K562 (cell line): ENCODE measurements around the gene AGAP1. TPM values are rescaled to one million over a fixed set of nuclear protein-coding genes. Genes with fewer than 3 reads are reported as not detected.

Experiments used
- ATAC-seq: fragments of 200-7000 bp; cut with Tn5 transposase; 3 replicates; pipeline ENCODE4 v1.9.1; 2020; ENCODE audit warnings: moderate library complexity
- BruUV-seq: library from RNA; stranded (reverse); fragments of 400-500 nt; replicated peaks from 2 replicates; lab custom pipeline; 2021; lab: Mats Ljungman, UMichigan
- CTCF ChIA-PET: fragments of 300-600 bp; formaldehyde crosslinking; extraction: SDS; loops from one replicate; lab custom pipeline; 2021; ENCODE audit warnings: low intra/inter-chr PET ratio; lab: Yijun Ruan, JAX
- POLR2A ChIA-PET: fragments of 300-600, 350-650 bp; sonication (Branson Sonifier 250); formaldehyde crosslinking; extraction: SDS; loops from one replicate; lab custom pipeline; 2021; ENCODE audit warnings: antibody characterized with exemption, inconsistent platforms; lab: Yijun Ruan, JAX
- DNase-seq, 4 experiments: peaks; one replicate each; pipeline versions ENCODE4 v3.0.0 to v3.0.0-alpha.2; 2011 to 2018; ENCODE audit warnings: low spot score in 3 of 4, mixed read lengths in 3 of 4; ENCODE audit errors: extremely low read depth in 1 of 4
- FAIRE-seq: peaks from 2 replicates; lab custom pipeline; 2011; peaks lifted over from hg19 to GRCh38; lab: Jason Lieb, UNC
- H2AFZ ChIP-seq: 2 replicates; pipeline ENCODE4 v1.6.0; 2011; ENCODE audit warnings: low read depth, low read length, control low read depth, inconsistent platforms
- H3K27ac ChIP-seq: fragments of 200-600 bp; 3 replicates; pipeline ENCODE4 v1.8.0; 2011; ENCODE audit warnings: low read depth, mild to moderate bottlenecking, control low read depth, inconsistent platforms, low read length, moderate library complexity, mixed read lengths; ENCODE audit errors: extremely low read depth
- H3K27me3 ChIP-seq, 2 experiments: fragments of 300-600 bp in 1 of 2; 2 replicates in 1 of 2; 3 replicates in 1 of 2; pipeline versions ENCODE4 v1.6.0 to v1.8.0; 2011; ENCODE audit warnings: inconsistent platforms in 2 of 2, low read length in 2 of 2, mild to moderate bottlenecking in 1 of 2, mixed read lengths in 1 of 2, moderate library complexity in 1 of 2; ENCODE audit not compliant: control insufficient read depth in 2 of 2, insufficient read depth in 2 of 2
- H3K36me3 ChIP-seq: fragments of 300-600 bp; 3 replicates; pipeline ENCODE4 v1.8.0; 2011; ENCODE audit warnings: mild to moderate bottlenecking, low read length, inconsistent platforms; ENCODE audit not compliant: control insufficient read depth, insufficient read depth
- H3K4me1 ChIP-seq, 2 experiments: fragments of 200-600 bp in 1 of 2; replicated peaks in 1 of 2; 2 replicates in 1 of 2; 3 replicates in 1 of 2; pipeline versions ENCODE4 v1.5.1 to v1.8.0; 2011; ENCODE audit warnings: inconsistent platforms in 2 of 2, low read length in 2 of 2, mild to moderate bottlenecking in 1 of 2, mixed read lengths in 1 of 2, moderate library complexity in 1 of 2; ENCODE audit not compliant: control insufficient read depth in 2 of 2, insufficient read depth in 2 of 2
- H3K4me2 ChIP-seq: 2 replicates; pipeline ENCODE4 v1.6.1; 2011; ENCODE audit warnings: low read length, control low read depth, inconsistent platforms, mixed read lengths; ENCODE audit not compliant: insufficient read depth
- H3K4me3 ChIP-seq: fragments of 200-600 bp; sonication (generic), shearing (Covaris generic); 2 replicates; pipeline ENCODE4 v1.5.1; 2016; ENCODE audit warnings: control low read depth, inconsistent platforms
- H3K79me2 ChIP-seq: fragments of 200-600 bp; 3 replicates; pipeline ENCODE4 v1.8.0; 2011; ENCODE audit warnings: low read length, inconsistent platforms; ENCODE audit not compliant: control insufficient read depth, insufficient read depth
- H3K9ac ChIP-seq, 2 experiments: 2 replicates each; pipeline versions ENCODE4 v1.6.0 to v1.6.1; 2011; ENCODE audit warnings: low read depth in 2 of 2, low read length in 2 of 2, control low read depth in 1 of 2, inconsistent platforms in 1 of 2, mild to moderate bottlenecking in 1 of 2, mixed read lengths in 1 of 2; ENCODE audit not compliant: insufficient read depth in 1 of 2
- H3K9me1 ChIP-seq: one replicate; pipeline ENCODE4 v1.6.0; 2011; ENCODE audit warnings: inconsistent platforms, mild to moderate bottlenecking, low read length, moderate library complexity; ENCODE audit not compliant: control insufficient read depth, insufficient read depth
- H3K9me3 ChIP-seq: replicated peaks from 2 replicates; pipeline ENCODE4 v1.5.1; 2011; ENCODE audit warnings: low read depth, low read length, inconsistent platforms; ENCODE audit not compliant: control insufficient read depth, insufficient read depth
- H4K20me1 ChIP-seq: replicated peaks from 2 replicates; pipeline ENCODE4 v1.6.1; 2011; ENCODE audit warnings: low read length, inconsistent platforms, mixed read lengths; ENCODE audit not compliant: control insufficient read depth, insufficient read depth
- BRD9 ChIP-seq: fragments of 450-650 bp; IDR thresholded peaks from 2 replicates; pipeline ENCODE4 v1.6.1; 2018; ENCODE audit warnings: low read depth; ENCODE audit not compliant: partially characterized antibody
- CBX1 ChIP-seq: sonication (generic); IDR thresholded peaks from 2 replicates; pipeline ENCODE4 v1.6.1; 2016; ENCODE audit warnings: antibody characterized with exemption, low read depth, mild to moderate bottlenecking
- HMG20A ChIP-seq: fragments of 450-650 bp; formaldehyde crosslinking; conservative IDR thresholded peaks from 2 replicates; pipeline ENCODE4 v1.4.0; 2020; ENCODE audit warnings: mild to moderate bottlenecking, mixed read lengths
- MBD2 ChIP-seq: sonication (generic); IDR thresholded peaks from 2 replicates; pipeline ENCODE4 v1.6.1; 2016; ENCODE audit warnings: low read depth, borderline replicate concordance
- MYNN ChIP-seq, 2 experiments: sonication (generic); formaldehyde crosslinking in 1 of 2; IDR thresholded peaks; 2 replicates each; pipeline versions ENCODE4 v1.5.0 to v1.6.1; 2016 to 2020; ENCODE audit warnings: antibody characterized with exemption in 1 of 2, missing genetic modification reagents in 1 of 2
- NCOA2 ChIP-seq, 2 experiments: fragments of 450-650 bp; IDR thresholded peaks; 2 replicates each; pipeline ENCODE4 v1.6.1; 2018; ENCODE audit warnings: mild to moderate bottlenecking in 2 of 2, moderate library complexity in 1 of 2; ENCODE audit not compliant: partially characterized antibody in 2 of 2
- RBBP5 ChIP-seq: fragments of 200-600 bp; sonication (generic); IDR thresholded peaks from 2 replicates; pipeline ENCODE4 v1.6.1; 2012; ENCODE audit warnings: borderline replicate concordance, mild to moderate bottlenecking, low read length, control low read depth, inconsistent platforms; ENCODE audit not compliant: insufficient read depth, poor library complexity, severe bottlenecking
- TBP ChIP-seq: optimal IDR thresholded peaks from 2 replicates; pipeline ENCODE3; 2011; ENCODE audit warnings: low read depth, low read length, improper control_type of control experiment
- ZNF124 ChIP-seq: sonication (generic); formaldehyde crosslinking; IDR thresholded peaks from 2 replicates; pipeline ENCODE4 v1.8.1; 2022; ENCODE audit warnings: missing genetic modification reagents
- ZNF324 ChIP-seq: fragments of 250-450 bp; sonication (Bioruptor Pico); IDR thresholded peaks from 2 replicates; pipeline ENCODE4 v1.4.0; 2020; ENCODE audit warnings: mild to moderate bottlenecking
- ZNF785 ChIP-seq: fragments of 250-450 bp; sonication (Bioruptor Pico); IDR thresholded peaks from 2 replicates; pipeline ENCODE4 v1.4.0; 2020; ENCODE audit warnings: mild to moderate bottlenecking
- WGBS: fragments of 100-300 bp; shearing (Covaris generic); methylation state at CpG from one replicate; pipeline ENCODE4 v1.1.6; 2016; ENCODE audit warnings: low coverage, mixed read lengths; ENCODE audit not compliant: insufficient coverage; ENCODE audit errors: missing lambda C conversion rate; 5-methylcytosine and 5-hydroxymethylcytosine counted together
- in situ Hi-C: fragments of 300-500 bp; cut with MboI; formaldehyde crosslinking; loops from 4 replicates; pipeline ENCODE4 v1.15.0; 2018; ENCODE audit warnings: inconsistent platforms, mixed read lengths
- intact Hi-C: fragments of 100-400 bp; cut with micrococcal nuclease; formaldehyde crosslinking; loops from 2 replicates; pipeline ENCODE4 v1.14.2; 2022
- polyA plus RNA-seq, 8 experiments: library from polyadenylated mRNA; depleted of rRNA in 4 of 8; stranded (reverse) in 5 of 8; unstranded in 3 of 8; fragments of >200 nt; fragmentation: Nextera tagmentation in 2 of 8; fragmentation: Illumina TruSeq in 1 of 8; extraction: Ambion mirVana in 2 of 8; extraction: Trizol in 1 of 8; gene quantifications; 2 replicates each; pipeline versions ENCODE4 v1.2.1 to v1.2.3, GENCODE V29; 2011 to 2014; ENCODE audit warnings: inconsistent platforms in 1 of 8, missing spikeins in 1 of 8
- total RNA-seq, 7 experiments: library from RNA; depleted of rRNA in 6 of 7; stranded (reverse); fragments of >200 nt in 6 of 7; fragmentation: Illumina TruSeq in 2 of 7; extraction: Trizol in 2 of 7; gene quantifications; 2 replicates each; pipeline versions ENCODE4 v1.2.1 to v1.2.3, GENCODE V29; 2011 to 2021; ENCODE audit warnings: low replicate concordance in 1 of 7
- TF ChIP-seq, protein P1 (sequence below): fragments of 250-450 bp; sonication (Bioruptor Pico); IDR thresholded peaks from 2 replicates; pipeline ENCODE4 v1.5.0; 2021
- TF ChIP-seq, protein P2 (sequence below), 2 experiments: fragments of 450-650 bp in 1 of 2; IDR thresholded peaks; 2 replicates each; pipeline ENCODE4 v1.6.1; 2011 to 2017; ENCODE audit warnings: low read depth in 2 of 2, antibody characterized with exemption in 1 of 2, borderline replicate concordance in 1 of 2, low read length in 1 of 2, mild to moderate bottlenecking in 1 of 2, mixed read lengths in 1 of 2; ENCODE audit not compliant: control insufficient read depth in 1 of 2
- TF ChIP-seq, protein P3 (sequence below): IDR thresholded peaks from 2 replicates; pipeline ENCODE4 v1.6.1; 2011; ENCODE audit not compliant: insufficient read length; ENCODE audit errors: extremely low read depth

AGAP1 gene
- total and polyA plus RNA-seq, 9 of the 15 experiments (the other 6 are each of a cell fraction or from before 2014, with no cell fraction given), result 1.3 to 24.0 (median 10.6) TPM

DNA sequence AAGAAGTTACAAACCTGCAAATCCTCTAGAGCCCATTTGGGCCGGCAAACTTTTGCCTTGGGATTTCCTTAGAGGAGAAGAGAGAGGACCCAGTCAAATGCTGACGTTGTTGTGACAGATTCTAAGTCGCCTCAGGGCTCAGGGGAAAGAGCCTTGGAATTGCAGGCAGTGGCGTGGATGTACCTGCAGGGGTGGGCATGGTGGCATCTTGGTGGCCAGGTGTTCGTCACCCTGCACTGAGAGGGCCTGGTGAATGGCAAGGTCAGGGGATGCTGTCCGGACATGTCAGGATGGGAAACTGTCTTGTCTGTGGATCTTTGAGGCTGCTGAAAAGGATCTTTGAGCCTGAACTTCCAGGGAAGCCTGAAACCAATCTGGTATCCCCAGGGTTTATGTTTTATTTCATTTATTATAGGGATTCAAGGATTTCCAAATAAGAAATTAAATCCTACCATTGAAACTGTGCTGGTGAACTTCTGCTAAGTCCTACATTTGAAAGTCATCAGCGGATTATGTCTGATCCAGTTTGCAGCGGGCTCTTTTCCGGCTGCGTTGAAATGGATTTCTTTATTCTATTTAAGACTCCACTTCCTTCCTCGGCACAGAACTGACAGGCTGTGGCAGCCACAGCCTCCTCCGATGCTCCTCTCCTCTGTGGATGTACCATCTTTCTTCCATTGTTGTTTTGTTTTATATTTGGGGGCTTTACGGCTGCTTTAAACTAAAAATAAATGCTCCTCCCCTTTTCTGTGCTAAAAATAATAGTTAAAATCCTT lies 207.6 kb downstream of the AGAP1 start:
- no peak overlapping the region for H3K9ac ChIP-seq
- peaks cover 0 to 7% of the 10 kb centered on the region in 2 experiments; a peak in 4 of 5 replicates for H3K4me1 ChIP-seq
- POLR2A ChIA-PET, result no interaction called here
- H3K4me2 ChIP-seq, result no peak overlapping the region
- H3K27me3 ChIP-seq, result no peaks in the 10 kb centered on the region
- no peak overlapping the region for H2AFZ ChIP-seq
- DNase-seq (no peak), ATAC-seq (no peak), FAIRE-seq (no peak)
- WGBS, result 83% methylated on average over 10 of the region's 13 CpGs
- no TSS peak for BruUV-seq
- intact Hi-C loops, result no loop called here
- peaks cover 36% of the 10 kb centered on the region for H4K20me1 ChIP-seq
- TF ChIP-seq, protein P1, sequence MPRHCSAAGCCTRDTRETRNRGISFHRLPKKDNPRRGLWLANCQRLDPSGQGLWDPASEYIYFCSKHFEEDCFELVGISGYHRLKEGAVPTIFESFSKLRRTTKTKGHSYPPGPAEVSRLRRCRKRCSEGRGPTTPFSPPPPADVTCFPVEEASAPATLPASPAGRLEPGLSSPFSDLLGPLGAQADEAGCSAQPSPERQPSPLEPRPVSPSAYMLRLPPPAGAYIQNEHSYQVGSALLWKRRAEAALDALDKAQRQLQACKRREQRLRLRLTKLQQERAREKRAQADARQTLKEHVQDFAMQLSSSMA (CRISPR knock-in tag), result no peak
- TF ChIP-seq ZNF324 (CRISPR knock-in tag) (no peak), MBD2 (no peak), NCOA2 (IDR thresholded peaks at IDR 0.05; ENCODE audit: partially characterized antibody in 2 of 2) (no peak), CBX1 (no peak), HMG20A (no peak), RBBP5 (no peak), TBP (no peak), MYNN (IDR thresholded peaks at IDR 0.05) (no peak), MYNN (CRISPR knock-in tag; IDR thresholded peaks at IDR 0.05) (no peak), ZNF785 (no peak), ZNF124 (CRISPR knock-in tag) (no peak), BRD9 (no peak)
- TF ChIP-seq, protein P2, sequence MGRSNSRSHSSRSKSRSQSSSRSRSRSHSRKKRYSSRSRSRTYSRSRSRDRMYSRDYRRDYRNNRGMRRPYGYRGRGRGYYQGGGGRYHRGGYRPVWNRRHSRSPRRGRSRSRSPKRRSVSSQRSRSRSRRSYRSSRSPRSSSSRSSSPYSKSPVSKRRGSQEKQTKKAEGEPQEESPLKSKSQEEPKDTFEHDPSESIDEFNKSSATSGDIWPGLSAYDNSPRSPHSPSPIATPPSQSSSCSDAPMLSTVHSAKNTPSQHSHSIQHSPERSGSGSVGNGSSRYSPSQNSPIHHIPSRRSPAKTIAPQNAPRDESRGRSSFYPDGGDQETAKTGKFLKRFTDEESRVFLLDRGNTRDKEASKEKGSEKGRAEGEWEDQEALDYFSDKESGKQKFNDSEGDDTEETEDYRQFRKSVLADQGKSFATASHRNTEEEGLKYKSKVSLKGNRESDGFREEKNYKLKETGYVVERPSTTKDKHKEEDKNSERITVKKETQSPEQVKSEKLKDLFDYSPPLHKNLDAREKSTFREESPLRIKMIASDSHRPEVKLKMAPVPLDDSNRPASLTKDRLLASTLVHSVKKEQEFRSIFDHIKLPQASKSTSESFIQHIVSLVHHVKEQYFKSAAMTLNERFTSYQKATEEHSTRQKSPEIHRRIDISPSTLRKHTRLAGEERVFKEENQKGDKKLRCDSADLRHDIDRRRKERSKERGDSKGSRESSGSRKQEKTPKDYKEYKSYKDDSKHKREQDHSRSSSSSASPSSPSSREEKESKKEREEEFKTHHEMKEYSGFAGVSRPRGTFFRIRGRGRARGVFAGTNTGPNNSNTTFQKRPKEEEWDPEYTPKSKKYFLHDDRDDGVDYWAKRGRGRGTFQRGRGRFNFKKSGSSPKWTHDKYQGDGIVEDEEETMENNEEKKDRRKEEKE (IDR thresholded peaks at IDR 0.05; ENCODE audit: borderline replicate concordance in 1 of 2, control insufficient read depth in 1 of 2, low read depth in 2 of 2, low read length in 1 of 2), result no peak
- TF ChIP-seq, protein P3, sequence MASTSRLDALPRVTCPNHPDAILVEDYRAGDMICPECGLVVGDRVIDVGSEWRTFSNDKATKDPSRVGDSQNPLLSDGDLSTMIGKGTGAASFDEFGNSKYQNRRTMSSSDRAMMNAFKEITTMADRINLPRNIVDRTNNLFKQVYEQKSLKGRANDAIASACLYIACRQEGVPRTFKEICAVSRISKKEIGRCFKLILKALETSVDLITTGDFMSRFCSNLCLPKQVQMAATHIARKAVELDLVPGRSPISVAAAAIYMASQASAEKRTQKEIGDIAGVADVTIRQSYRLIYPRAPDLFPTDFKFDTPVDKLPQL, result no peak
- H3K36me3 ChIP-seq, result no peaks in the 10 kb centered on the region
- no peak overlapping the region for H3K4me3 ChIP-seq
- H3K9me3 ChIP-seq, result no peaks in the 10 kb centered on the region
- no peaks in the 10 kb centered on the region for H3K9me1 ChIP-seq
- in situ Hi-C loops, result no loop called here
- H3K27ac ChIP-seq, result no peak overlapping the region
- CTCF ChIA-PET, result no interaction called here
- H3K79me2 ChIP-seq, result peaks cover 40% of the 10 kb centered on the region; the same call in 2 of the 3 replicates
